Endothelial cell of umbilical vein (primary cell): ENCODE data around the gene TENM4. TPM values are rescaled to one million over a fixed set of nuclear protein-coding genes. Genes with fewer than 3 reads are reported as not detected.

ENCODE experiments used
- BruUV-seq: library from RNA; stranded (reverse); fragments of 400-500 nt; replicated peaks from 2 replicates; lab custom pipeline; 2021; lab: Mats Ljungman, UMichigan
- CTCF ChIA-PET: fragments of 300-600, 350-600 bp; sonication (Branson Sonifier 250); formaldehyde crosslinking; loops from one replicate; lab custom pipeline; 2021; ENCODE audit warnings: antibody characterized with exemption, inconsistent platforms; lab: Charles Lee
- POLR2A ChIA-PET: fragments of 300-600, 350-600 bp; sonication (Branson Sonifier 250); formaldehyde crosslinking; loops from one replicate; lab custom pipeline; 2021; ENCODE audit warnings: antibody characterized with exemption, inconsistent platforms; lab: Charles Lee
- DNase-seq: peaks from one replicate; pipeline ENCODE4 v3.0.0-alpha.2; 2011; ENCODE audit warnings: low read depth, low spot score
- FAIRE-seq: peaks from 2 replicates; lab custom pipeline; 2011; peaks lifted over from hg19 to GRCh38; lab: Jason Lieb, UNC
- H2AFZ ChIP-seq: 2 replicates; pipeline ENCODE4 v1.6.0; 2012; ENCODE audit warnings: low read depth, low read length, control low read depth, inconsistent platforms
- H3K27ac ChIP-seq: 2 replicates; pipeline ENCODE4 v1.5.1; 2011; ENCODE audit warnings: low read depth, mild to moderate bottlenecking, control low read depth, low read length, moderate library complexity; ENCODE audit not compliant: insufficient read depth
- H3K27me3 ChIP-seq, 2 experiments: 2 replicates each; pipeline versions ENCODE4 v1.6.0 to v1.6.1; 2011; ENCODE audit warnings: low read length in 2 of 2, mixed read lengths in 1 of 2; ENCODE audit not compliant: control insufficient read depth in 2 of 2, insufficient read depth in 2 of 2
- H3K36me3 ChIP-seq, 2 experiments: 2 replicates in 1 of 2; 3 replicates in 1 of 2; pipeline ENCODE4 v1.5.1; 2011; ENCODE audit warnings: low read length in 2 of 2, mild to moderate bottlenecking in 1 of 2, moderate library complexity in 1 of 2; ENCODE audit not compliant: control insufficient read depth in 2 of 2, insufficient read depth in 2 of 2; ENCODE audit errors: extremely low read depth in 1 of 2
- H3K4me1 ChIP-seq: 3 replicates; pipeline ENCODE4 v1.5.1; 2011; ENCODE audit warnings: mild to moderate bottlenecking, low read length; ENCODE audit not compliant: control insufficient read depth, insufficient read depth; ENCODE audit errors: extremely low read depth
- H3K4me2 ChIP-seq: 2 replicates; pipeline ENCODE4 v1.6.1; 2011; ENCODE audit warnings: low read length, control low read depth, mixed read lengths; ENCODE audit not compliant: insufficient read depth
- H3K4me3 ChIP-seq, 3 experiments: fragments of 200-600 bp in 1 of 3; sonication (generic), shearing (Covaris generic) in 1 of 3; replicated peaks in 1 of 3; 2 replicates each; pipeline ENCODE4 v1.5.1; 2011 to 2016; ENCODE audit warnings: control low read depth in 3 of 3, low read length in 3 of 3, mild to moderate bottlenecking in 2 of 3, inconsistent platforms in 1 of 3, low read depth in 1 of 3, moderate library complexity in 1 of 3; ENCODE audit not compliant: insufficient read depth in 1 of 3
- H3K79me2 ChIP-seq: 2 replicates; pipeline ENCODE4 v1.6.0; 2012; ENCODE audit warnings: low read length, inconsistent platforms; ENCODE audit not compliant: control insufficient read depth, insufficient read depth
- H3K9ac ChIP-seq: replicated peaks from 2 replicates; pipeline ENCODE3; 2011; ENCODE audit warnings: low read length, control low read depth; ENCODE audit not compliant: insufficient read depth; ENCODE audit errors: extremely low read depth
- H3K9me1 ChIP-seq: replicated peaks from 3 replicates; pipeline ENCODE4 v1.6.0; 2011; ENCODE audit warnings: mild to moderate bottlenecking, low read length; ENCODE audit not compliant: control insufficient read depth, insufficient read depth; ENCODE audit errors: extremely low read depth
- H3K9me3 ChIP-seq: replicated peaks from 2 replicates; pipeline ENCODE4 v1.5.1; 2012; ENCODE audit warnings: low read length, inconsistent platforms; ENCODE audit not compliant: control insufficient read depth, insufficient read depth
- H4K20me1 ChIP-seq: replicated peaks from 2 replicates; pipeline ENCODE3; 2011; ENCODE audit warnings: mild to moderate bottlenecking, low read length; ENCODE audit not compliant: control insufficient read depth, insufficient read depth; ENCODE audit errors: extremely low read depth
- CTCF ChIP-seq, 2 donors: IDR thresholded peaks; 1 replicate in 1 of 2; 2 replicates in 1 of 2; pipeline ENCODE4 v1.5.1; 2011; ENCODE audit warnings: low read length in 2 of 2, mild to moderate bottlenecking in 2 of 2, moderate library complexity in 2 of 2, control low read depth in 1 of 2, inconsistent platforms in 1 of 2, low read depth in 1 of 2; ENCODE audit not compliant: insufficient read depth in 1 of 2; ENCODE audit errors: extremely low read depth in 1 of 2
- FOS ChIP-seq: IDR thresholded peaks from 2 replicates; pipeline ENCODE4 v1.6.1; 2011; ENCODE audit warnings: mild to moderate bottlenecking, low read length, moderate library complexity, borderline replicate concordance; ENCODE audit not compliant: insufficient read depth
- JUN ChIP-seq: IDR thresholded peaks from 2 replicates; pipeline ENCODE4 v1.6.1; 2011; ENCODE audit warnings: borderline replicate concordance, low read depth; ENCODE audit not compliant: insufficient read length, insufficient read depth
- MAX ChIP-seq: IDR thresholded peaks from 2 replicates; pipeline ENCODE4 v1.6.1; 2011; ENCODE audit not compliant: insufficient read depth, insufficient read length
- MYC ChIP-seq: IDR thresholded peaks from one replicate; pipeline ENCODE4 v1.6.1; 2011; ENCODE audit warnings: mild to moderate bottlenecking, low read depth, low read length
- POLR2A ChIP-seq: IDR thresholded peaks from 2 replicates; pipeline ENCODE4 v1.6.1; 2012; ENCODE audit warnings: low read depth, mild to moderate bottlenecking, control low read depth, low read length
- dilution Hi-C: fragments of 300-500 bp; cut with MboI; formaldehyde crosslinking; loops from one replicate; pipeline ENCODE4 v1.15.0; 2019; ENCODE audit warnings: low sequenced_read_pairs; ENCODE audit not compliant: extremely low pct_ligation_motif_present
- intact Hi-C: fragments of 100-400 bp; cut with micrococcal nuclease; formaldehyde crosslinking; loops from one replicate; pipeline ENCODE4 v1.10.0; 2022
- polyA plus RNA-seq, 4 experiments: library from polyadenylated mRNA; depleted of rRNA in 3 of 4; stranded (reverse) in 3 of 4; unstranded in 1 of 4; fragments of >200 nt; gene quantifications; 2 replicates each; pipeline versions ENCODE4 v1.2.1 to v1.2.3, GENCODE V29; 2011 to 2012; ENCODE audit warnings: missing spikeins in 1 of 4
- total RNA-seq: library from RNA; stranded (reverse); gene quantifications from 2 replicates; pipeline ENCODE4 v1.2.3, GENCODE V29; 2021

TENM4 gene
- total and polyA plus RNA-seq, 2 donors (not counting 3 experiments of a cell fraction or from before 2014, with no cell fraction given) = 0.06 to 0.27 TPM

- Histone ChIP-seq H3K9me3 (no peaks in the 10 kb centered on the region), H3K4me3 (no peak overlapping the region), H4K20me1 (no peaks in the 10 kb centered on the region), H3K9me1 (no peaks in the 10 kb centered on the region), H3K27ac (no peak overlapping the region), H3K9ac (no peak overlapping the region), H3K4me2 (no peak overlapping the region), H3K4me1 (no peaks in the 10 kb centered on the region), H3K79me2 (no peaks in the 10 kb centered on the region), H3K27me3 (no peaks in the 10 kb centered on the region), H2AFZ (no peak overlapping the region), H3K36me3 (no peaks in the 10 kb centered on the region)
- no peak for DNase-seq
- no peak for TF ChIP-seq JUN
- TF ChIP-seq POLR2A = no peak
- no peak for TF ChIP-seq MAX
- BruUV-seq = no TSS peak
- dilution Hi-C loops (no loop called here), intact Hi-C loops (no loop called here)
- ChIA-PET CTCF (no interaction called here), POLR2A (no interaction called here)
- no peak for FAIRE-seq
These were observed 171.1 kb downstream of the TENM4 start for GRCh38 chr11:79269611-79270307.

- Histone ChIP-seq H3K4me3 (no peak overlapping the region), H3K4me2 (no peak overlapping the region), H3K27ac (no peak overlapping the region), H3K9me3 (no peaks in the 10 kb centered on the region), H2AFZ (no peak overlapping the region), H3K27me3 (no peaks in the 10 kb centered on the region), H4K20me1 (no peaks in the 10 kb centered on the region), H3K4me1 (no peaks in the 10 kb centered on the region), H3K79me2 (no peaks in the 10 kb centered on the region), H3K9me1 (no peaks in the 10 kb centered on the region), H3K36me3 (no peaks in the 10 kb centered on the region), H3K9ac (no peak overlapping the region)
- FAIRE-seq = no peak
- intact Hi-C loops = no loop called here
- no peak for DNase-seq
- BruUV-seq = no TSS peak
- CTCF ChIA-PET = no interaction called here
- dilution Hi-C loops = no loop called here
- no peak for TF ChIP-seq JUN
- no peak for TF ChIP-seq FOS
- TF ChIP-seq CTCF (IDR thresholded peaks at IDR 0.05; ENCODE audit: extremely low read depth in 1 of 2, insufficient read depth in 1 of 2, low read depth in 1 of 2, low read length in 2 of 2) = no peak
- TF ChIP-seq MAX = no peak
- no peak for TF ChIP-seq MYC
- POLR2A ChIA-PET = no interaction called here
These were observed 174.4 kb downstream of the TENM4 start for GRCh38 chr11:79266396-79266795.
